ENCODE data around the gene FGF21. TPM values are rescaled to one million over a fixed set of nuclear protein-coding genes. Genes with fewer than 3 reads are reported as not detected.

Gene FGF21
- total RNA-seq, 1 donor from 2014 or later = not detected

GRCh38 chr19:48752496-48753365 lies 2.6 kb upstream of the FGF21 start, which contains the start of gene FUT1:
Gene FUT1 (minus strand): TSS chr19:48752641. CDS start chr19:48751281, 1,360 bp downstream.
- no peaks in the 10 kb centered on the region for H3K27me3 ChIP-seq (ENCODE audit: control insufficient read depth, insufficient read depth, low read length)
- peak within 1 kb of the TSS; percentile 71 for H3K4me3 ChIP-seq (ENCODE audit: low read depth, low read length)
- DNase-seq (ENCODE audit: low read depth) (peak; percentile 85), FAIRE-seq (no peak)
- TF ChIP-seq, protein P1, sequence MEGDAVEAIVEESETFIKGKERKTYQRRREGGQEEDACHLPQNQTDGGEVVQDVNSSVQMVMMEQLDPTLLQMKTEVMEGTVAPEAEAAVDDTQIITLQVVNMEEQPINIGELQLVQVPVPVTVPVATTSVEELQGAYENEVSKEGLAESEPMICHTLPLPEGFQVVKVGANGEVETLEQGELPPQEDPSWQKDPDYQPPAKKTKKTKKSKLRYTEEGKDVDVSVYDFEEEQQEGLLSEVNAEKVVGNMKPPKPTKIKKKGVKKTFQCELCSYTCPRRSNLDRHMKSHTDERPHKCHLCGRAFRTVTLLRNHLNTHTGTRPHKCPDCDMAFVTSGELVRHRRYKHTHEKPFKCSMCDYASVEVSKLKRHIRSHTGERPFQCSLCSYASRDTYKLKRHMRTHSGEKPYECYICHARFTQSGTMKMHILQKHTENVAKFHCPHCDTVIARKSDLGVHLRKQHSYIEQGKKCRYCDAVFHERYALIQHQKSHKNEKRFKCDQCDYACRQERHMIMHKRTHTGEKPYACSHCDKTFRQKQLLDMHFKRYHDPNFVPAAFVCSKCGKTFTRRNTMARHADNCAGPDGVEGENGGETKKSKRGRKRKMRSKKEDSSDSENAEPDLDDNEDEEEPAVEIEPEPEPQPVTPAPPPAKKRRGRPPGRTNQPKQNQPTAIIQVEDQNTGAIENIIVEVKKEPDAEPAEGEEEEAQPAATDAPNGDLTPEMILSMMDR (IDR thresholded peaks at IDR 0.05; ENCODE audit: insufficient read depth, low read length, severe bottlenecking) = peak; percentile 24
- H3K36me3 ChIP-seq (ENCODE audit: control insufficient read depth, insufficient read depth, low read length) = peaks cover 15% of the 10 kb centered on the region

DNA sequence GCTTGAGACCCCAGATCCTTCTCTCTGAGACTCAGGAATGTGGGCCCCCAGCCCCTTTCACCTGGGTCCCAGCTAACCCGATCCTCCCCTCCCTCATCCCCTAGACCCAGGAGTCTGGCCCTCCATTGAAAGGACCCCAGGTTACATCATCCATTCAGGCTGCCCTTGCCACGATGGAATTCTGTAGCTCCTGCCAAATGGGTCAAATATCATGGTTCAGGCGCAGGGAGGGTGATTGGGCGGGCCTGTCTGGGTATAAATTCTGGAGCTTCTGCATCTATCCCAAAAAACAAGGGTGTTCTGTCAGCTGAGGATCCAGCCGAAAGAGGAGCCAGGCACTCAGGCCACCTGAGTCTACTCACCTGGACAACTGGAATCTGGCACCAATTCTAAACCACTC lies 463 bp downstream of the FGF21 start:
- no peak for DNase-seq (ENCODE audit: low read depth)
- TF ChIP-seq, protein P1 (IDR thresholded peaks at IDR 0.05; ENCODE audit: insufficient read depth, low read length, severe bottlenecking) = no peak
- no peak overlapping the region for H3K4me3 ChIP-seq (ENCODE audit: low read depth, low read length)
- peaks cover 2% of the 10 kb centered on the region for H3K36me3 ChIP-seq (ENCODE audit: control insufficient read depth, insufficient read depth, low read length)
- H3K27me3 ChIP-seq (ENCODE audit: control insufficient read depth, insufficient read depth, low read length) = no peaks in the 10 kb centered on the region
- FAIRE-seq = no peak

- DNase-seq (ENCODE audit: low read depth) (no peak), FAIRE-seq (no peak)
- no peaks in the 10 kb centered on the region for H3K36me3 ChIP-seq (ENCODE audit: control insufficient read depth, insufficient read depth, low read length)
- H3K4me3 ChIP-seq (ENCODE audit: low read depth, low read length) = no peak overlapping the region
- TF ChIP-seq, protein P1 (IDR thresholded peaks at IDR 0.05; ENCODE audit: insufficient read depth, low read length, severe bottlenecking) = no peak
- no peaks in the 10 kb centered on the region for H3K27me3 ChIP-seq (ENCODE audit: control insufficient read depth, insufficient read depth, low read length)
These were observed 888 bp downstream of the FGF21 start for GRCh38 chr19:48756212-48756611.

- FAIRE-seq = no peak
These were observed 1.4 kb downstream of the FGF21 start for GRCh38 chr19:48756686-48757085.

GRCh38 chr19:48757089-48757675 lies 1.9 kb downstream of the FGF21 start:
- Histone ChIP-seq H3K4me3 (ENCODE audit: low read depth, low read length) (no peak overlapping the region), H3K27me3 (ENCODE audit: control insufficient read depth, insufficient read depth, low read length) (peaks cover under 1% of the 10 kb centered on the region), H3K36me3 (ENCODE audit: control insufficient read depth, insufficient read depth, low read length) (no peaks in the 10 kb centered on the region)
- TF ChIP-seq, protein P1 (IDR thresholded peaks at IDR 0.05; ENCODE audit: insufficient read depth, low read length, severe bottlenecking) = no peak
- FAIRE-seq (no peak), DNase-seq (ENCODE audit: low read depth) (no peak)

More at GRCh38 chr19:48756686-48757085, 1.4 kb downstream of the FGF21 start:
- DNase-seq (ENCODE audit: low read depth) = no peak
- Histone ChIP-seq H3K4me3 (ENCODE audit: low read depth, low read length) (no peak overlapping the region), H3K36me3 (ENCODE audit: control insufficient read depth, insufficient read depth, low read length) (no peaks in the 10 kb centered on the region), H3K27me3 (ENCODE audit: control insufficient read depth, insufficient read depth, low read length) (no peaks in the 10 kb centered on the region)
- TF ChIP-seq, protein P1 (IDR thresholded peaks at IDR 0.05; ENCODE audit: insufficient read depth, low read length, severe bottlenecking) = no peak

Measured in bronchial epithelial cell (primary cell).